Aorta (tissue), 5 donors: Measurements from ENCODE around the gene CLEC17A. TPM values are rescaled to one million over a fixed set of nuclear protein-coding genes. Genes with fewer than 3 reads are reported as not detected.
"Not testable (repeated sequence)": the region's sequence is repeated elsewhere in the genome, so short reads cannot be mapped to it uniquely, and the experiment has no call there.

ENCODE experiments used
- ATAC-seq: fragments of 200-7000 bp; cut with Tn5 transposase; one replicate; pipeline ENCODE4 v1.9.1; 2022; ENCODE audit warnings: moderate library complexity; ENCODE audit not compliant: low FRiP score
- DNase-seq, 2 donors: peaks; one replicate each; pipeline ENCODE4 v3.0.0-alpha.2; 2020
- H3K27ac ChIP-seq, 2 donors: one replicate each; pipeline ENCODE4 v1.5.1; 2013; ENCODE audit warnings: low read length in 2 of 2, mild to moderate bottlenecking in 2 of 2, moderate library complexity in 2 of 2, control low read depth in 1 of 2, inconsistent platforms in 1 of 2, low read depth in 1 of 2
- H3K27me3 ChIP-seq, 2 donors: one replicate each; pipeline ENCODE4 v1.6.1; 2013; ENCODE audit warnings: control low read depth in 1 of 2, low read length in 1 of 2, mild to moderate bottlenecking in 1 of 2, moderate library complexity in 1 of 2; ENCODE audit not compliant: insufficient read depth in 2 of 2, control insufficient read depth in 1 of 2
- H3K36me3 ChIP-seq, 2 donors: one replicate each; pipeline ENCODE4 v1.6.1; 2013; ENCODE audit warnings: control low read depth in 1 of 2, low read length in 1 of 2, mild to moderate bottlenecking in 1 of 2; ENCODE audit not compliant: insufficient read depth in 2 of 2, control insufficient read depth in 1 of 2
- H3K4me1 ChIP-seq, 2 donors: one replicate each; pipeline ENCODE4 v1.6.1; 2013; ENCODE audit warnings: low read length in 2 of 2, control low read depth in 1 of 2, mild to moderate bottlenecking in 1 of 2, moderate library complexity in 1 of 2; ENCODE audit not compliant: insufficient read depth in 2 of 2, control insufficient read depth in 1 of 2
- H3K4me3 ChIP-seq, 2 donors: one replicate each; pipeline ENCODE4 v1.5.1; 2013; ENCODE audit warnings: low read length in 2 of 2, control low read depth in 1 of 2, mild to moderate bottlenecking in 1 of 2
- H3K9me3 ChIP-seq: one replicate; pipeline ENCODE4 v1.6.1; 2013; ENCODE audit warnings: mild to moderate bottlenecking, low read length; ENCODE audit not compliant: control insufficient read depth
- WGBS, 2 donors: extraction: QIAGEN DNeasy Blood & Tissue Kit; methylation state at CpG; one replicate each; pipeline ENCODE4 v1.1.7; 2013; 5-methylcytosine and 5-hydroxymethylcytosine counted together
- intact Hi-C, 2 donors: fragments of 100-400 bp; cut with DNase I; formaldehyde crosslinking; loops; one replicate each; pipeline versions ENCODE4 v1.14.2 to v1.15.0; 2022
- polyA plus RNA-seq, 2 donors: library from polyadenylated mRNA; stranded (reverse); fragments of 200-250 nt; gene quantifications; one replicate each; pipeline ENCODE4 v1.2.3, GENCODE V29; 2013
- total RNA-seq, 2 donors: library from RNA; stranded (reverse); fragmentation: NEBNext Ultra II Directional; extraction: Animal tissue kit (Norgen Biotek cat#: 25700); gene quantifications; one replicate each; pipeline ENCODE4 v1.2.1, GENCODE V29; 2021
- donor health status: healthy with polysubstance abuse.
- donor health status: Bipolar disorder and iron deficiency.
- donor health status: DM: no; HTN: no; CAD: no.
- donor health status: DM: no; HTN: no; CAD: no.
- donor health status: DM: yes; HTN: yes; CAD: no.

Gene CLEC17A
- total and polyA plus RNA-seq, 4 donors = 0.18 TPM; not detected in 3

GRCh38 chr19:14563989-14564651 lies 18.8 kb upstream of the CLEC17A start:
- DNase-seq = peak in 1 of 2 donors; percentile 55
- Histone ChIP-seq H3K4me1 (no peaks in the 10 kb centered on the region), H3K27me3 (no peaks in the 10 kb centered on the region), H3K27ac (no peak overlapping the region), H3K4me3 (no peak overlapping the region), H3K9me3 (no peaks in the 10 kb centered on the region), H3K36me3 (no peaks in the 10 kb centered on the region)
- WGBS, 2 donors = 64 to 66% methylated on average over 25 to 33 of the region's 33 CpGs
- ATAC-seq = no peak
- intact Hi-C loops = no loop called here

GRCh38 chr19:14564652-14565297 lies 18.1 kb upstream of the CLEC17A start:
- intact Hi-C loops, H3K27ac ChIP-seq, H3K36me3 ChIP-seq, H3K27me3 ChIP-seq, H3K9me3 ChIP-seq, DNase-seq, H3K4me3 ChIP-seq, ATAC-seq, H3K4me1 ChIP-seq: not testable (repeated sequence)
- WGBS, 2 donors = 79% methylated on average over 22 of the region's 22 CpGs

DNA sequence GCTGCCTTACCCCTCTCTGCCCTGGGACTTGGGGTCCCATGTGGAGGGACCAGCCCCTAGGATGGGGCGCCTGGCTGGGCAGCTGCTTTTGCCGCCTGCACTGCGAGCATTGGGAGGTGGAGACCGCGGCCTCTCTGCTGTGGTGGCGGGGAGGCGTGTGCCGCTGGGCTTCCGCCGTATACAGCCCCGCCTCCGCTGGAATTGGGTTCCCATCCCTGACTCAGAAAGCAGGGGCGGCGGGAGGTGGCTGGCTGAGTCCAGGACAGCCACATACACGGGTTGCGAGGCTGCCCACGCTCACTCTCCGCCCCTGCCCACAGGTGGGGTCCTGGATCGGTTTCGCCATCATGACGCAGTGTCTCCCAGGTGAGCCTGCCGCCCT lies 17.6 kb upstream of the CLEC17A start:
- Histone ChIP-seq H3K4me1 (no peaks in the 10 kb centered on the region), H3K27me3 (no peaks in the 10 kb centered on the region), H3K4me3 (no peak overlapping the region), H3K9me3 (no peaks in the 10 kb centered on the region), H3K36me3 (no peaks in the 10 kb centered on the region), H3K27ac (no peak overlapping the region)
- DNase-seq (no peak), ATAC-seq (no peak)
- 88 to 90% methylated on average over 20 to 22 of the region's 22 CpGs for WGBS, 2 donors
- intact Hi-C loops = no loop called here

DNA sequence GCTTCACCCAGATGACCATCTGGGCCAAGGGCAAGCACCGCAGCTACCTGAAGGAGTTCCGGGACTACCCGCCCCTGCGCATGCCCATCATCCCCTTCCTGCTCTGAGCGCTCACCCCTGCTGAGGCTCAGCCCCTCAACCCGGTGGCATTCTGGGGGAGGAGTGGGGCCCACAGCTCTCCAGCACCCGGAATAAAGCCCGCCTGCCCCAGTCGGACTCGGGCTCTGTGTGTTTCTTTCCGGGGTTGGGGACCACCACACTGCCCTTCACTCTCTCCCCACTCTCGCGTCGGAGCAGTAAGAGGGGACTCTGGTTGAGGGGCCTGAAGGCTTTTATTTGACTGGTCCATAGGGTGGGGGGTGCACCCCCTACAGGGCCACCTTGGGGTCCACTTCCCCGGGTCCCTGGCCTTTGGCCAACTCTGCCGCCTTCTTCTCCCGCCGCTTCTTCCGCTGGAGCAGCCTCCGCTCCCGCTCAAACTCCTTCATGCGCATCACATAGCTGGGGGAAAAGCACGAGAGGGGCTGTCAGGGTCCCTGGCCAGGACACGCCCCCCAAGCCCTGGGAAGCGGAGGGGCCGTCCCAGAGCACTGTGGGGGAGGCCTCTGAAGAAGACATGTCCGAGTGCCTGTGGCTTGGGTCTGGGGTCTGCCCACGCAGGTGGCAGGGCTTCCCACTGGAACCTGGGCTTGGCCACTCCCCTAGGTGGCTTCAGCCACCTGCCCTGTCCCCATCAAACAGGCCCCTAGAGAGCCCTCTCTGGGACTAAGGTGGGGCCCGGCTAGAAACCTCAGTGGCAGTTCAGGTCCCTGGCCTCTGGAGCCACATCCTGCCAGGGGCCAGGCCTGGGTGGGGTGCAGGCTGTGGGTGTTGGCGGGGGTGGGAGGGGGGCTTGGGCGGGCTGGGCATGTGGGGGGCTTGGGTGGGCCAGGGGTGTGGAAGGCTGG lies 16.8 kb upstream of the CLEC17A start:
- no peaks in the 10 kb centered on the region for H3K36me3 ChIP-seq
- 84% methylated on average over 25 to 29 of the region's 31 CpGs for WGBS, 2 donors
- intact Hi-C loops = no loop called here
- peaks cover 0 to 2% of the 10 kb centered on the region in 2 donors for H3K4me1 ChIP-seq
- DNase-seq = no peak
- no peaks in the 10 kb centered on the region for H3K9me3 ChIP-seq
- H3K27me3 ChIP-seq = no peaks in the 10 kb centered on the region
- no peak overlapping the region for H3K27ac ChIP-seq
- H3K4me3 ChIP-seq = no peak overlapping the region
- no peak for ATAC-seq

GRCh38 chr19:14566712-14567077 lies 16.2 kb upstream of the CLEC17A start:
- Histone ChIP-seq H3K9me3 (no peaks in the 10 kb centered on the region), H3K27ac (no peak overlapping the region), H3K4me3 (no peak overlapping the region), H3K27me3 (no peaks in the 10 kb centered on the region), H3K36me3 (no peaks in the 10 kb centered on the region), H3K4me1 (peaks cover 0 to 3% of the 10 kb centered on the region in 2 donors)
- intact Hi-C loops = no loop called here
- DNase-seq (no peak), ATAC-seq (no peak)
- 78 to 79% methylated on average over 18 of the region's 18 CpGs for WGBS, 2 donors

DNA sequence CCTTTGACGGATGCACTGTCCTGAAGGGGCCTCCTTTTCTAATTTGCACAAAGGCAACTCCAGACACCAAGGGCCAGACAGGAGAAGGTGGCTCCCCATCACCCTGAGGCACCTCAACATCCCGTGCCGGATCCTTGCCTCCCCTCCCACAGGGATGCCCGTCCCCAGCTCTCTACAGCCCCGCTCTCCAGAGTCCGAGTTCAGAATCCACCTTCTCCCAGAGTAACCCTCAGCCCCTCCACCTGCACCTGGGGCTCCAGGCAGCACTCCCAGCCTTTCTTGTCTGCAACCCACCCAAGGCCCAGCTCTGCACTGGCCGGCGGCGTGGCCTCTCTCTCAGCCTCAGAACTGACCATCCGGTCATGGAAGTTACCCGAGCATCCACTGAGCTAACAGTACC lies 15.8 kb upstream of the CLEC17A start:
- WGBS, 2 donors = 72 to 74% methylated on average over 11 of the region's 11 CpGs
- Histone ChIP-seq H3K4me1 (peaks cover 0 to 3% of the 10 kb centered on the region in 2 donors), H3K27ac (no peak overlapping the region), H3K9me3 (no peaks in the 10 kb centered on the region), H3K4me3 (no peak overlapping the region), H3K36me3 (no peaks in the 10 kb centered on the region), H3K27me3 (no peaks in the 10 kb centered on the region)
- DNase-seq = no peak
- intact Hi-C loops = no loop called here
- no peak for ATAC-seq

GRCh38 chr19:14570864-14571527 lies 11.9 kb upstream of the CLEC17A start:
- H3K36me3 ChIP-seq = no peaks in the 10 kb centered on the region
- intact Hi-C loops = loop anchor here in 1 of 2 donors (5.0 kb wide), 1 partner anchor 316 kb away; the partner anchor contains the start of gene OR7A17
- 46 to 47% methylated on average over 22 of the region's 22 CpGs for WGBS, 2 donors
- no peaks in the 10 kb centered on the region for H3K9me3 ChIP-seq
- peaks cover 0 to 3% of the 10 kb centered on the region in 2 donors for H3K4me1 ChIP-seq
- peak overlapping the region; percentile 64 to 88 for H3K4me3 ChIP-seq
- no peaks in the 10 kb centered on the region for H3K27me3 ChIP-seq
- no peak for ATAC-seq
- peak in 1 of 2 donors; percentile 78 for DNase-seq
- H3K27ac ChIP-seq = no peak overlapping the region
